HS-27A (cell line): Measurements from ENCODE around the gene INSR.
"Not testable (repeated sequence)": the region's sequence is repeated elsewhere in the genome, so short reads cannot be mapped to it uniquely, and the experiment has no call there.

ENCODE experiments used
- DNase-seq: peaks from one replicate; pipeline ENCODE4 v3.0.0-alpha.2; 2012; ENCODE audit warnings: low read depth, missing footprints

INSR gene

DNA sequence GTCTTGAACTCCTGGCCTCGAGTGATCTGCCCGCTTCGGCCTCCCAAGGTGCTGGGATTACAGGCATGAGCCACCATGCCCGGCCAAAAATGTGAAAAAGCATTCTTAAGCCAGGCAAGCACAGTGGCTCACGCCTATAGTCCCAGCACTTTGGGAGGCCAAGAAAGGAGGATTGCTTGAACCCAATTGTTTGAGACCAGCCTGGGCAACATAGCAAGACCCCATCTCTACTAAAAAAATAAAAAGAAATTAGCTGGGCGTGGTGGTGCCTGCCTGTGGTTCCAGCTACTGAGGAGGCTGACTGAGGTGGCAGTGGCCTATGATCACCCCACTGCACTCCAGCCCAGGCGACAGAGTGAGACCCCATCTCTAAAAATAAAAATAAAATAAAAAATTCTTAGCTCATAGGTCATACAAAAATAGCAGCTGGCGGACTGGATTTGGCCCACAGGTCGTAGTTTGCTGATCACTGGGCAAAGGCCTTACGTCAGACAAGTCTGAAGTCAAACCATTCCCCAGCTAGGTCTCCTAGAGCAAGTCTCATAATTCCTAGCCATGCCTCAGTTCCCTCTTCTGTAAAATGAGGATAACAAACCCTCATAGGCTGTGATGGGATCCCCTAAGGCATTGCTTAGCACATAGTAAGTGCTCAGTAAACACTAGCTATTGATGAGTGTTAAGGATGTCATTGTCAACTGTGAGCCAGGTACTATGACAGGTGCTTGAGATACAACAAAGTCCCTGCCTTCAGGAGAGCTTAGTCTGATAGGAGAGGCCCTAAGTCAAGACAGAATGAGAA lies 36.0 kb downstream of the INSR start:
- no peak for DNase-seq

DNA sequence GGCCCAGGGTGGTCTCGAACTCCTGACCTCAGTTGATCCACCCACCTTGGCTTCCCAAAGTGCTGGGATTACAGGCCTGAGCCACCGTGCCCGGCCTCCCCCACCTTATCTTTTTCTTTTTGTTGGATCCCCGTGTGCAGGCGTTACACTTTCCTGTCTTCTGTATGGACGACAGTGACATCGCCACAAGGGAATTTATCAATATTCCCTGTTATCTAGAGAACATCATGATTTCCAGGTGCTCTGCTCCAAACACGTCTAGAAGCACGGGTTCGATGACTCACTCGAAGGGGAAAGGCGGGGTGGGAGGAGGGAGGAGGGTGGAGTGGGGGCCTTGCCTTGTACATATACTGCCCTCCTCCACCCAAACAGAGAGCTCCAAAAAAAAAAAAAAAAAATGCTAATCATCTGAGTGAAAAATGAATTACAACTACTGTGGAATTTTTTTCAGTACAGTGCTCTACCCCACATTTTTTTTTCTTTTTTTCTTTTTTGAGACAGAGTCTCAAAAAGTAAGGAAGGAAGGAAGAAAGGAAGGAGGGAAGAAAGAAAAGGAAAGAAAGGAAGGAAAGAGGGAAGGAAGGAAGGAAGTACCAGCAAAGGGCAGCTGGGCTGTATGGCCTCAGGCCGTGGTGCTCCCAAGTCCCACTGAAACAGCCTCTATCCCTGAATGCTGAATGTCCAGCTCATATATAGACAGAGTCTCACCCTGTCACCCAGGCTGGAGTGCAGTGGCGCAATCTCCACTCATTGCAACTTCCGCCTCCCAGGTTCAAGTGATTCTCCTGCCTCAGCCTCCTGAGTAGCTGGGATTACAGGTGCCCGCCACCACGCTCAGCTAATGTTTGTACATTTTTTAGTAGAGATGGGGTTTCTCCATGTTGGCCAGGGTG lies 36.8 kb downstream of the INSR start:
- DNase-seq = no peak

DNA sequence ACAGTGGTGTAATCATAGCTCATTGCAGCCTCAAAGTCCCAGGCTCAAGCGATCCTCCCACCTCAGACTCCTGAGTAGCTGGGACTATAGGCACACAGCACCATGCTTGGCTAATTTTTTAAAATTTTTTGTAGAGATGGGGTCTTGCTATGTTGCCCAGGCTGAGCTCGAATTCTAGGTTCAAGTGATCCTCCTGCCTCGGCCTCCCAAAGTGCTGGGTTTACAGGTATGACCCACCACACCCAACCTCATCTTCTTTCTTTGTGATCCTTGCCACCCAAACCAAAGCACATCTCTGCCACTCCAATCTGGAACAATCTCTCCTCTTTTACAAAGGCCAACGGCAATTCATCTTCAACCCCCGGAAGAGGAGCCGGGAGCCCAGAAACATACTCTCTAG lies 38.6 kb downstream of the INSR start:
- DNase-seq = no peak

DNA sequence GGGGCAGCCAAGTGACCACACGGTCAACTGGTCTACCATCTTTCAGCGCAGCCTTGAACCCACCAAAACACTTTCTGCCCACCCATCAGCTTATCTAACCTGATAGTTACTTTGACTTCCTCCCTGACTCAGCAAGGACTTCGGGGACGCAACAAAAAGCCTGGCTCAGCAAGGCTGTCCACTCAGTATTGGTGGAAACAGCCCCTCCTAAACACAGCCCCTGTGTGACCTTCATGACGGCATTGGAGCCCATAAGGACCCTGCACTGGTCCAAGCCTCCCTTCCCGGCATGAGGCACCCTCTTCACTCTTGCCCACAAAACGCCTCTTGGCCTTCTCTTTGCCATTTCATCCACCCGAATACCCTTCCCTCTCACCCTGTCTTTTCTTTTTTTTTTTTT lies 39.1 kb downstream of the INSR start:
- DNase-seq = no peak

DNA sequence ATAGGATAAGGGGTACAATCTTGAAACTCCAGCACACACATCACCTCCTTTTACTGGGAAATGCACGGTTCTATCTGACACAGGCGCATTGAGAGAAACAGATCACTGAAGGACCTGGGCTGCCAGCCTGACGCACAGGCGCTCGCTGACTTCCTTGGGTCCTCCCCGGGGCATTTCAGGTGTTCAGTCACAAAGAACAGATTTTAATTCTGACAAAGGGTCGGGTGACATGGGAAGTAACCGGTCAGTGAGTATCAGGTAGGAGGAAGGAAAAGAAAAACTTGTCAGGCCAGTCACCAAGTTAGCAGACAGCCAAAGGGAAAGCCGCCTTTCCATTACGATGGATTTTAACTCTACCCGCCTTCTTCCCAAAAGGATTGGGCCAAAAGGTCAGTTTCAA lies 39.6 kb downstream of the INSR start:
- DNase-seq = no peak

DNA sequence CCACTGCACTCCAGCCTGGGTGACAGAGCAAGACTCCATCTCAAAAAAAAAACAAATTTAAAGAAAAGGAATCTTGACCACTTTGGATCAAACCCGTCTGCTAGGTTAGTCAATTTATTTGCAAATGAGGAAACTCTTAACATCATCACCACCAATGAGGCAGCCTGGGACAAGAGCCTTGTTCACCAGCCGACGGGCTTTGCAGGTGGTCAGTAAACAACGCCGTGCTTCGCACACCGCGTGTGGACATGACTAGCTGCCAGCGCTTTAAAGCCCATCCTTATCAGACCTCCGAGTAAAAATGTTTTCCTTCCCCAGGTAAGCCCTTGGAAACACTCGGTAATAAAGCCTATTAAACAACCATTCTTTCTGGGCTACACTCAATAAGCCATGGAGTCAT lies 41.9 kb downstream of the INSR start:
- no peak for DNase-seq

DNA sequence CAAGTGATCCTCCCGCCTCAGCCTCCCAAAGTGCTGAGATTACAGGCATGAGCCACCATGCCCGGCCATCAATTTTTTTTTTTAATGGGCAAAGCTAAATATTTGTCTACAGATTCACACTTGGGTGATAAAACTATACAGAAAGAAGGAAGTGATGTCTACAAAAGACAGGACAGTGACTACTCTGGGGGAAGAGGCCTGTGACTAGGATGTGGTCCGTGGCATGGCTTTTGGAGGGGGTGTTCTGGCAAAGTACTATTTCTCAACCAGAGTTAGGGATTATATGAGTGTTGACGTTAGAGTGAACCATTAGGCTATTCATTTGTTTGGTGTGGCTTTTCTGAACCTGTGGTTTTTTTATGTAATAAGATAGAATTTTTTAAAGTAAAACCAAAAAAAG lies 42.7 kb downstream of the INSR start:
- no peak for DNase-seq

DNA sequence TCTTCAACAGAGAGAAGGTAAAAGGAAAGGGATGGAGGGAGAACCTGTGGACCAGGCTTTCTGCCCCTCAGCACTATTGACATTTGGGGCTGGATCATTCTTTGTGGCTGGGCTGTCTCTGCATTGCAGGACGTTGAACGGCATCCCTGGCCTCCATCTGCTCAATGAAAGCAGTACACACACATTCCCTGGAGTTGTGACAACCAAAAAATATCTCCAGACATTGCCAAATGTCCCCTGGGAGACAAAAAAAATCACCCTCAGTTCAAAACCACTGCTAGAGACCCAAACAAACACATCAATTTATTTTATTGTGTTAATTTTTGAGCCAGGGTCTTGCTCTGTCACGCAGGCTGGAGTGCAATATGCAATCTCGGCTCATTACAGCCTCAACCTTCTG lies 43.3 kb downstream of the INSR start:
- DNase-seq = no peak

DNA sequence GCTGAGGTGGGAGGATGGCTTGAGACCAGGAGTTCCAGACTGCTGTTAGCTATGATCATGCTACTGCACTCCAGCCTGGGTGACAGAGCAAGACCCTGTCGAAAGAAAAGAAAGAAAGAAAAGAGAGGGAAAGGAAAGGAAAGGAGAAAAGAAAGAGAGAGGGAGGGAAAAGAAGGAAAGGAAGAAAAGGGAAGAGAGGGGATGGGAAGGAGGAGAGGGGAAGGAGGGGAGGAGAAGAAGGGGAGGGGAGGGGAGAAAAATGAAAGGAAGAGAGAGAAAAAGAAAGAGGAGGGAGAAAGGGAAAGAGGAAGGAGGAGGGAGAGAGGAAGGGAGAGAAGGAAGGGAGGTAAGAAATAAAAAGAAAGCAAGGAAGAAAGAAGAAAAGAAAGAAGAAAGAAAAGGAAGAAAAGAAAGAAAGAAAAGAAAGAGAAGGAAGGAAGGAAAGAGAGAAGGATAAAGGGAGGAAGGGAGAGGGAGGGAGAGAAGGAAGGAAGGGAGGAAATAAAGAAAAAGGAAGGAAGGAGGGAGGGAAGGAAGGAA lies 44.1 kb downstream of the INSR start:
- no peak for DNase-seq

DNA sequence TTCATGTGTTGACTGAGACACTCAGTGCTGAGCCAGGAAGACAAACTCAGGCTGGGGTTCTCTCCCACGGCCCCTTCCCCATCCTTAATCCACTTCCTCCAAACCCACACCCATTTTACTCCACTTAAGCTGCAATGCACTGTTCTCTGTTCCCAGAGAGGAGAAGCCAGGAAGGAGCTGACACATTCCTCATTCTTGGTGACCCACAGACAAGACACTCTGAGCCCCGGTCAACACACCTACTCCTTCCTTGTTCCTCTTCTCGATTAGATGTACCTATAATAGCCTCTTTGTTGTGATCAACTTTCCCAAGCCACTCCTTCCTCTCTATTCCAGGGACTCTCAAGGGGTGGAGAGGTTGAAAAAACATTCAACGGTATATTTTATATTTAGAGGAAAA lies 47.1 kb downstream of the INSR start:
- no peak for DNase-seq

DNA sequence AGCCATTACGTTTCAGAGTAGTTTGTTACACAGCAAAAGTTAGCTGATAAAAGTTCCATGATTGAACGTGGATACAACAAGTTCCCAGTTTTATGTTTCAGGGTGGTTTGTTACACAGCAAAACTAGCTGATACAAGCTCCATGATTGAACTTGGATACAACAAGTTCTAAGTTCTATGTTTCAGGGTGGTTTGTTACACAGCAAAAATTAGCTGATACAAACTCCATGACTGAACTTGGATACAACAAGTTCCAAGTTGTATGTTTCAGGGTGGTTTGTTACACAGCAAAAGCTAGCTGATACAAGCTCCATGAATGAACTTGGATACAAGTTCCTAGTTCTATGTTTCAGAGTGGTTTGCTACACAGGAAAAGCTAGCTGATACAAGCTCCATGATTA lies 47.6 kb downstream of the INSR start:
- DNase-seq = no peak

DNA sequence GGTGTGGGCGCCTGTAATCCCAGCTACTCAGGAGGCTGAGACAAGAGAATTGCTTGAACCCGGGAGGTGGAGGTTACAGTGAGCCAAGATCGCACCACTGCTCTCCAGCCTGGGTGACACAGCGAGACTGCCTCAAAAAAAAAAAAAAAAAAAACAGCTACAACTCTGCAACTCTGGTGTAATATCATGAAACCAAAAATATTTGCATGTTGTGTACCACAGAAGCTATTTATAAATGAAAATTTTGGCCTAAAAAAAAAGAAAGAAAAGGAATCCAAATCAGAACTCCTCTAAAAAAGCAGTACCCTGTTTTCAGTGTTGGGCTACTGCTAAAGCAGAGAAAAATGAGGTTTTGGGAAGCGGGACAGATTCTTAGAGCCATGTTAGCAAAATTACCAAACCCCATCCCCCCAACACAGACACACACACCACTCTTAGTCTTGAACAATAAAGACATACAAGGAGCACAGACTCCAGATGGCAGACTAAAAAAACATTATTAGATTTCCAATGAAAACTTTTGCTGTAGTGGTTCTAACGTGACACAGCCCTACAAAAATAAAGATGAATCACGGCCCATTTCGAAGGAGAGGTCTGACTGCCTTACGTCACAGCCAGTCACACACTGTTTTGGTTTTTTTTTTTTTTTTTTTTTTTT lies 51.5 kb downstream of the INSR start:
- DNase-seq = peak; percentile 40

DNA sequence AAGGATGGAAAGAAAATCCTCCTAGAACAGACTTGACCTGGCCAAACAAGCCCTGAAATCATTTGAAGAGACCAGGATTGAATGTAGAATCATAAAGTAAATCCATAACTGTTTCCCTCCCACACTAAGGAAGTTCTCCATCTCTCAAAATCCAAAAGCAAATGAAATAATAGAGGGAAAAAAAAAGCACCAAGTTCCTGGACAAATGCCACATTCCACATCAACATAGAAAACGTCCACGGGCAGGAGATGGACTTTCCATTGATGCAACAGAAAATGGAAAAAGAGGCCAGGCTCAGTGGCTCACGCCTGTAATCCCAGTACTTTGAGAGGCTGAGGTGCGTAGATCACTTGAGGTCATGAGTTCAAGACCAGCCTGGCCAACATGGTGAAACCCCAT lies 56.2 kb downstream of the INSR start:
- no peak for DNase-seq

DNA sequence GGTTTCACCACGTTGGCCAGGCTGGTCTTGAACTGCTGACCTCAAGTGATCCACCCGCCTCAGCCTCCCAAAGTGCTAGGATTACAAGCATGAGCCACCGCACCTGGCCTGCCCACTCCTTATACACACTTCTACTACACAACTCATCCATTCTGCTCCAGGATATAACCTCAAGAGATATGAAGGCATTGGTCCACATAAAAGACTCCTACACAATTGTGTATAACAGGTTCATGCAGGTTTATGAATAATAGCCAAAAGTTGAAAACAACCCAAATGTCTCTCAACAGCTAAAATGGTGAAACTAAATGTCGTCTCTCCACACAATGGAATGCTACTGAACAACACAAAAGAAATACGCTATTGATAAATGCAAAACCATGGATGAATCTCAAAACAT lies 58.1 kb downstream of the INSR start:
- no peak for DNase-seq

DNA sequence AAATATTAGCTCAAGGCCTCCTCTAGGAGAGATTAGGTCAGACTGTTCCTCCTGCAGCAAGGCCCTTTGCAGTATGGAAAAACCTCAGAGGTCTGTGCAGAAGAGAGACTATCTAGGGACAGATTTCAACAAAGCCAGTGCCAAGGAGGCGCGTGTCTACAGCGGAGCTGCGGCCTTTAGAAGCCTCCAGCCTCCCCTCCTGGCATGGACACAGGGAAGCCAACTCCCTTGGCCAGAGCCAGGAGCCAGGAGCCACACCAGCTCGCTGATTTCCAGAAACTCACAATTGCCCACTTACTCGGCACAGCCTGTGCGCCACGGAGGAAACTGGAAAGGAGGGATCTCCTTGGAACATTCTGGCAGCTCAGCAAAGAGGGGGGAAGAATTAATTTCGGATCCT lies 63.4 kb downstream of the INSR start:
- no peak for DNase-seq

DNA sequence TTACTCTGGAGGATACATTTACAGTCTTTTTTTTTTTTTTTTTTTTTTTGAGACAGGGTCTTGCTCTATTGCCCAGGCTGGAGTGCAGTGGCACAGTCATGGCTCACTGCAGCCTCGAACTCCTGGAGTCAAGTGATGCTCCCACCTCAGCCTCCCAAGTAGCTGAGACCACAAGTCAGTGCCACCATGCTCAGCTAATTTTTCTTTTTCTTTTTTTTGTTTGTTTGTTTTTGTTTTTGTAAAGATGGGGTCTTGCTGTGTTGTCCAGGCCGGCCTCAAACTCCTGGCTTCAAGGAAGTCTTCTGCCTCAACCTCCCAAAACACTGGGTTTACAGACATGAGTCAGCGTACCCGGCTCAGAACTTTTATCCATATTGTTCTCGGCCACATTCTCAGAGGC lies 64.5 kb downstream of the INSR start:
- no peak for DNase-seq

DNA sequence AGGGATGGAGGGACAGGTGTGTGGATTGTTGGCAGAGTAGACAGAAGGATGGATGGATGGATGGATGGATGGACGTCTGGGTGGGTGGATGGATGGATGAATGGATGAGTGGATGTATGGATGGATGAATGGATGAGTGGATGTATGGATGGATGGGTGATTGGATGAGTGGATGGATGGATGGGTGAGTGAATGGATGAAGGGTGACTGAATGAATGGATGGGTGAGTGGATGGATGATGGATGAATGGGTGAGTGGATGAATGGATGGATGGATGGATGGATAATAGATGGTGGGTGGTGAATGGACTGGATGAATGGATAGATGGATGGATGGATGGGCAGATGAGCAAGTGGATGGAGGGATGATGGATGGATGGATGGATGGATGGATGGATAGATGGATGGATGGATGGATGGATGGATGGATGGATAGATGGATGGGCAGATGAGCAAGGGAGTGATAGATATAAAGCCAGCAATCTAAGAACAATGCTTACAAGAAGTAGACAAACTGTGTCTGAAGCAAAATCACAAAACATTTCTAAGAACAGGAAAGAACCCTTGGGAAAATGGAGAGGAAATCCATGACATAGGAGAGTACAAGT lies 65.2 kb downstream of the INSR start:
- no peak for DNase-seq

DNA sequence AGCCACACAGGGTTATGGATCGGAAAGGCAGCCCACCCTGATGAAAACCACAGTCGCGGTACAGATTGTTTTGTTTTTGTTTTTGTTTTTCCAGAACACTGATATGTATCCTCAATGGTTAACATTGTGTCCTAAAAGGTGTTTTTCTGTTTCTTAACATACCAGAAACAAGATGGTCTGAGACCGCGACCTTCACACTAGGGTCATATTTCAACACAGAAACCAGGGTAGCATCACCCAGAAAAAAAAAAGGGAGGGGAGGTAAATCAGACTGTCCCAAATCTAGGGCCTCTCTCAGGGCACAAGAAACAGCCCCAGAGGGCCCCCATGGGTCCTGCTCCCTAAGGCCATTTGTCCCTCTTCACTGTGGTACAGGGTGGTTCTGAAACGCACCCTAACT lies 66.5 kb downstream of the INSR start:
- DNase-seq = no peak

DNA sequence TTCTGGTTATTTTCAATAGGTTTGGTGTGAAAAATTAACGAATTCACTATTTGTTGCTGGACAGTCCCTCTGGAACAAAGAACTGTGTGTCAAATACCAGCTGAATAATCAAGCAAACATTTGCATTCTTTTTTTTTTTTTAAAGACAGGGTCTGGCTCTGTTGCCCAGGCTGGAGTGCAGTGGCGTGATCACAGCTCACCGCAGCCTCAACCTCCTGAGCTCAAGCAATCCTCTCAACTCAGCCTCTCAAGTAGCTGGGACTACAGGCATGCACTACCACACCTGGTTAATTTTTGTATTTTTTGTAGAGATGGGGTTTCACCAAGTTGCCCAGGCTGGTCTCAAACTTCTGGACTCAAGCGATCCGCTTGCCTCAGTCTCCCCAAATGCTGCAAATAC lies 67.1 kb downstream of the INSR start:
- not testable (repeated sequence) for DNase-seq

DNA sequence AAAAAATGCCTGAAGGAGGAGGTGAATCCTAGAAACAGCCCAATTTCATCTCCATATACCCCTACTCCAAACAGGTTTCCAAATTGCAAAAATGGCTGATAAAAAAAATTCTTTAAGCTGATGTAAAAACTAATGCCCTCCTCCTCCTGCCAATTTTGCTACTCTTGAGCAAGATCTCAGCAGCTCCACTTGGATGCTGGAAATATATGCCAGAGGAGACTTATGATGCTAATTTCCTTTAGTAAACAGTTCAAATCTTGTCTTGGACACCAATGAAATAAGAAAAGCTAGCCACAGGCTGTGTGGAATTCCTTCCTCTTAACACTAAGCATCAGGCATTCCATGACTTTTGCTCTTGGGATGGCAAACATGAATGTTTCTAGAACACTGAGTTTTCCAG lies 67.5 kb downstream of the INSR start:
- DNase-seq = no peak

DNA sequence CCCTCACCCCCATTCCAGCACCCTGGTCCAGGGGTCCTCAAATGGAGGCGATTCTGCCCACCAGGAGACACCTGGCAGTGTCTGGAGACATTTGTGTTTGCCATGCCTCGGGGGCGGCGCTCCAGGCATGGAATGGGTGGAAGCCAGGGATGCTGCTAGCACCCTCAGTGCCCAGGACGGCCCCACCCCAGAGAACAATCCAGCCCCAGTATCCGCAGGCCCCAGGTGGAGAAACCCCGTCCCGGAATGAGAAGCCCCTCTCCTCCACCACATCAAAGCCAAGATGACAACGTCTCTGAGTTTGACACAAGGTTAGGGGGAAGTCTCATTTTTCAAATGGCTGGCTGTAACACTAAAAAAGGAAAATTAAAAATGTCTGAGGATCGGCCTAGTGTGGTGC lies 68.5 kb downstream of the INSR start:
- DNase-seq = no peak

DNA sequence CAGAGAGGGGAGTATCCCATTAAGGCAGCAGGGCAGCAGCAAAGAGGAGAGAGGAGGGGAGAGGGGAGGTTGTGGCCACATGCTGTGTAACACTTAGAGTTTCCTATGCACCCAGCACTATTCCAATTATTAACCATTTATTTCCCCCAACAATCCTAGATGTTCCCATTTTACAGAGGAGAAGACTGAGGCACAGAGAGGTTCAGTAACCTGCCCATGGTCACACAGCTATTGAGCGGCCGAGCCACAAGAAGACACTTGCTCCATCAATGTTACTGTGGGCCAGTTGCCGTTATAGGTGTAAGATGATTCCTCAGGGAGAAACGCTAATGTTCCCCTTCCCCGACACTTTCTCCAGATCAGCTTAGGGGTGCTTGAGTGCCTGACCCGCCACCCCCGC lies 69.2 kb downstream of the INSR start:
- DNase-seq = no peak
